K562 (cell line): ENCODE measurements around the gene USP22. TPM values are rescaled to one million over a fixed set of nuclear protein-coding genes. Genes with fewer than 3 reads are reported as not detected.

Experiments
- HDAC8 ChIP-seq: fragments of 450-650 bp; IDR thresholded peaks from 2 replicates; pipeline ENCODE4 v1.6.1; 2016; ENCODE audit warnings: mild to moderate bottlenecking, missing genetic modification characterization, moderate library complexity, missing compliant biosample characterization
- HNRNPUL1 ChIP-seq: fragments of 200-400 bp; formaldehyde crosslinking; IDR thresholded peaks from 2 replicates; pipeline ENCODE4 v1.6.1; 2017; ENCODE audit warnings: low read length
- NEUROD1 ChIP-seq: fragments of 150-350 bp; IDR thresholded peaks from 2 replicates; pipeline ENCODE4 v1.6.1; 2014; ENCODE audit warnings: borderline replicate concordance, low read length, low read depth; ENCODE audit not compliant: partially characterized antibody
- NFIC ChIP-seq: fragments of 450-650 bp; IDR thresholded peaks from 2 replicates; pipeline ENCODE4 v1.6.1; 2017; ENCODE audit warnings: mild to moderate bottlenecking, inconsistent platforms
- RFX1 ChIP-seq: fragments of 450-650 bp; IDR thresholded peaks from 2 replicates; pipeline ENCODE4 v1.6.1; 2016; ENCODE audit warnings: mild to moderate bottlenecking, moderate library complexity
- ZNF282 ChIP-seq: sonication (generic); formaldehyde crosslinking; IDR thresholded peaks from 2 replicates; pipeline ENCODE4 v1.8.1; 2023; ENCODE audit warnings: missing genetic modification reagents
- polyA plus RNA-seq, 8 experiments: library from polyadenylated mRNA; depleted of rRNA in 4 of 8; stranded (reverse) in 5 of 8; unstranded in 3 of 8; fragments of >200 nt; fragmentation: Nextera tagmentation in 2 of 8; fragmentation: Illumina TruSeq in 1 of 8; extraction: Ambion mirVana in 2 of 8; extraction: Trizol in 1 of 8; gene quantifications; 2 replicates each; pipeline versions ENCODE4 v1.2.1 to v1.2.3, GENCODE V29; 2011 to 2014; ENCODE audit warnings: inconsistent platforms in 1 of 8, missing spikeins in 1 of 8
- total RNA-seq, 7 experiments: library from RNA; depleted of rRNA in 6 of 7; stranded (reverse); fragments of >200 nt in 6 of 7; fragmentation: Illumina TruSeq in 2 of 7; extraction: Trizol in 2 of 7; gene quantifications; 2 replicates each; pipeline versions ENCODE4 v1.2.1 to v1.2.3, GENCODE V29; 2011 to 2021; ENCODE audit warnings: low replicate concordance in 1 of 7
- TF ChIP-seq, protein P1 (sequence below): fragments of 250-450 bp; sonication (Bioruptor Pico); IDR thresholded peaks from 2 replicates; pipeline ENCODE4 v1.5.0; 2021; ENCODE audit warnings: mild to moderate bottlenecking, borderline replicate concordance
- TF ChIP-seq, protein P2 (sequence below): fragments of 450-650 bp; IDR thresholded peaks from 2 replicates; pipeline ENCODE4 v1.6.1; 2016
- TF ChIP-seq, protein P3 (sequence below): sonication (generic); formaldehyde crosslinking; IDR thresholded peaks from 2 replicates; pipeline ENCODE4 v1.8.0; 2022; ENCODE audit warnings: missing genetic modification reagents, mild to moderate bottlenecking, moderate library complexity, borderline replicate concordance
- TF ChIP-seq, protein P4 (sequence below): sonication (generic); formaldehyde crosslinking; IDR thresholded peaks from 2 replicates; pipeline ENCODE4 v1.8.0; 2023; ENCODE audit warnings: mild to moderate bottlenecking, missing genetic modification reagents
- TF ChIP-seq, protein P5 (sequence below), 2 experiments: fragments of 450-650 bp; conservative IDR thresholded peaks; 2 replicates each; pipeline ENCODE4 v1.6.1; 2017; ENCODE audit warnings: mild to moderate bottlenecking in 2 of 2, moderate library complexity in 2 of 2
- TF ChIP-seq, protein P6 (sequence below): fragments of 250-450 bp; sonication (Bioruptor Pico); IDR thresholded peaks from 2 replicates; pipeline ENCODE4 v1.5.1; 2021; ENCODE audit warnings: mild to moderate bottlenecking
- TF ChIP-seq, protein P7 (sequence below): sonication (generic); formaldehyde crosslinking; IDR thresholded peaks from 2 replicates; pipeline ENCODE4 v1.9.0; 2022; ENCODE audit warnings: mild to moderate bottlenecking, missing genetic modification reagents

USP22 gene
- total and polyA plus RNA-seq, 9 of the 15 experiments (the other 6 are each of a cell fraction or from before 2014, with no cell fraction given): 6.5 to 113 (median 58.9) TPM

DNA sequence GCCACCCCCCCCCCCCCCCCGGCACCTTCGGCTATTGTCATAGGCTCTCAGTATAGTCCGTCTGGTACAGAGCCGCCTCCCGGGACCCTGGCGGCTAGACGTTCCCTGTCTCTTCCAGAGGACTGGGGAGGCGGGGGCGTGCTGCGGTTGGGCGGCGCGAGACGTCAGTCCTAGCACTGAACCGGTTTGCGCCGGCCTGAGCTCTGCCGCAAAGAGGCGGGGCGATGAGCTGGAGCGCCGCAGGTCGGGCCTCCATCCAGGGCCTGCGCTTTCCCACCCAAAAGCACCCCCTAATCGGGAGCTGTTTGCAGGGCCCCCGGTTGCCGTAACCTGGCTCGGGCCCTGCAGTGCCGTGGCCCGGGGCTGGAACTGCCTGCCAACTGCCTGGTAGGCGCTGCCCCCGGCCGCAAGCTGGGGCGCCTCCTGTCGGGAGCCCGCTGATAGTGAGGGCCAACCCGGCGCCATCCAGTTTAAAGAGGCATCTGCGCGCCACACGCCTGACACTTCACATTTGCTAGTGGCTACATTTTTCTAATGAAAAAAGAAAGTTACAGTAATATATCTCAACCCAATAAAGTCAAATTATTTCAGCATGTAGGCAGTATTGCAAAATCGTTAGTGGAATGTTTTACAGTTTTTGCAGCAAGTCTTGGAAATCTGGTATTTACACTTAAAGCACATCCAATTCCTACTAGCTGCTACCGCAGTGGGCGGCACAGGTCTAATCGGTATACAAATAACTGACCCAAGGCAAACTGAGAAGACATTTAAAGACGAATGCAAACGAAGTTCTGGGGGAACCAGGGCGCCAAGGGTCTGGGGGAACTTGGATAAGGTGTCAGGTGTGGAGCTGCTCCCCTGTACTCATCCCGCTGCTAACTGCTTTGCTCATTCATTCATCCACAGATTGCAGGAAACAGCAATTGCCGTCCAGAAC lies 753 bp upstream of the USP22 start (continued):
- TF ChIP-seq, protein P1, sequence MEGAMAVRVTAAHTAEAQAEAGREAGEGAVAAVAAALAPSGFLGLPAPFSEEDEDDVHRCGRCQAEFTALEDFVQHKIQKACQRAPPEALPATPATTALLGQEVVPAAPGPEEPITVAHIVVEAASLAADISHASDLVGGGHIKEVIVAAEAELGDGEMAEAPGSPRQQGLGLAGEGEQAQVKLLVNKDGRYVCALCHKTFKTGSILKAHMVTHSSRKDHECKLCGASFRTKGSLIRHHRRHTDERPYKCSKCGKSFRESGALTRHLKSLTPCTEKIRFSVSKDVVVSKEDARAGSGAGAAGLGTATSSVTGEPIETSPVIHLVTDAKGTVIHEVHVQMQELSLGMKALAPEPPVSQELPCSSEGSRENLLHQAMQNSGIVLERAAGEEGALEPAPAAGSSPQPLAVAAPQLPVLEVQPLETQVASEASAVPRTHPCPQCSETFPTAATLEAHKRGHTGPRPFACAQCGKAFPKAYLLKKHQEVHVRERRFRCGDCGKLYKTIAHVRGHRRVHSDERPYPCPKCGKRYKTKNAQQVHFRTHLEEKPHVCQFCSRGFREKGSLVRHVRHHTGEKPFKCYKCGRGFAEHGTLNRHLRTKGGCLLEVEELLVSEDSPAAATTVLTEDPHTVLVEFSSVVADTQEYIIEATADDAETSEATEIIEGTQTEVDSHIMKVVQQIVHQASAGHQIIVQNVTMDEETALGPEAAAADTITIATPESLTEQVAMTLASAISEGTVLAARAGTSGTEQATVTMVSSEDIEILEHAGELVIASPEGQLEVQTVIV (CRISPR knock-in tag): no peak
- TF ChIP-seq, protein P2, sequence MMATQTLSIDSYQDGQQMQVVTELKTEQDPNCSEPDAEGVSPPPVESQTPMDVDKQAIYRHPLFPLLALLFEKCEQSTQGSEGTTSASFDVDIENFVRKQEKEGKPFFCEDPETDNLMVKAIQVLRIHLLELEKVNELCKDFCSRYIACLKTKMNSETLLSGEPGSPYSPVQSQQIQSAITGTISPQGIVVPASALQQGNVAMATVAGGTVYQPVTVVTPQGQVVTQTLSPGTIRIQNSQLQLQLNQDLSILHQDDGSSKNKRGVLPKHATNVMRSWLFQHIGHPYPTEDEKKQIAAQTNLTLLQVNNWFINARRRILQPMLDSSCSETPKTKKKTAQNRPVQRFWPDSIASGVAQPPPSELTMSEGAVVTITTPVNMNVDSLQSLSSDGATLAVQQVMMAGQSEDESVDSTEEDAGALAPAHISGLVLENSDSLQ: peak; percentile 92
- no peak for TF ChIP-seq ZNF282
- TF ChIP-seq, protein P3, sequence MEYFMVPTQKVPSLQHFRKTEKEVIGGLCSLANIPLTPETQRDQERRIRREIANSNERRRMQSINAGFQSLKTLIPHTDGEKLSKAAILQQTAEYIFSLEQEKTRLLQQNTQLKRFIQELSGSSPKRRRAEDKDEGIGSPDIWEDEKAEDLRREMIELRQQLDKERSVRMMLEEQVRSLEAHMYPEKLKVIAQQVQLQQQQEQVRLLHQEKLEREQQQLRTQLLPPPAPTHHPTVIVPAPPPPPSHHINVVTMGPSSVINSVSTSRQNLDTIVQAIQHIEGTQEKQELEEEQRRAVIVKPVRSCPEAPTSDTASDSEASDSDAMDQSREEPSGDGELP: peak; percentile 66
- TF ChIP-seq HDAC8 (tag): 0 out of 2 replicates have a peak, but pooled peaks have one; percentile 31
- TF ChIP-seq, protein P4, sequence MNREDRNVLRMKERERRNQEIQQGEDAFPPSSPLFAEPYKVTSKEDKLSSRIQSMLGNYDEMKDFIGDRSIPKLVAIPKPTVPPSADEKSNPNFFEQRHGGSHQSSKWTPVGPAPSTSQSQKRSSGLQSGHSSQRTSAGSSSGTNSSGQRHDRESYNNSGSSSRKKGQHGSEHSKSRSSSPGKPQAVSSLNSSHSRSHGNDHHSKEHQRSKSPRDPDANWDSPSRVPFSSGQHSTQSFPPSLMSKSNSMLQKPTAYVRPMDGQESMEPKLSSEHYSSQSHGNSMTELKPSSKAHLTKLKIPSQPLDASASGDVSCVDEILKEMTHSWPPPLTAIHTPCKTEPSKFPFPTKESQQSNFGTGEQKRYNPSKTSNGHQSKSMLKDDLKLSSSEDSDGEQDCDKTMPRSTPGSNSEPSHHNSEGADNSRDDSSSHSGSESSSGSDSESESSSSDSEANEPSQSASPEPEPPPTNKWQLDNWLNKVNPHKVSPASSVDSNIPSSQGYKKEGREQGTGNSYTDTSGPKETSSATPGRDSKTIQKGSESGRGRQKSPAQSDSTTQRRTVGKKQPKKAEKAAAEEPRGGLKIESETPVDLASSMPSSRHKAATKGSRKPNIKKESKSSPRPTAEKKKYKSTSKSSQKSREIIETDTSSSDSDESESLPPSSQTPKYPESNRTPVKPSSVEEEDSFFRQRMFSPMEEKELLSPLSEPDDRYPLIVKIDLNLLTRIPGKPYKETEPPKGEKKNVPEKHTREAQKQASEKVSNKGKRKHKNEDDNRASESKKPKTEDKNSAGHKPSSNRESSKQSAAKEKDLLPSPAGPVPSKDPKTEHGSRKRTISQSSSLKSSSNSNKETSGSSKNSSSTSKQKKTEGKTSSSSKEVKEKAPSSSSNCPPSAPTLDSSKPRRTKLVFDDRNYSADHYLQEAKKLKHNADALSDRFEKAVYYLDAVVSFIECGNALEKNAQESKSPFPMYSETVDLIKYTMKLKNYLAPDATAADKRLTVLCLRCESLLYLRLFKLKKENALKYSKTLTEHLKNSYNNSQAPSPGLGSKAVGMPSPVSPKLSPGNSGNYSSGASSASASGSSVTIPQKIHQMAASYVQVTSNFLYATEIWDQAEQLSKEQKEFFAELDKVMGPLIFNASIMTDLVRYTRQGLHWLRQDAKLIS (CRISPR knock-in tag): no peak
- TF ChIP-seq, protein P5, sequence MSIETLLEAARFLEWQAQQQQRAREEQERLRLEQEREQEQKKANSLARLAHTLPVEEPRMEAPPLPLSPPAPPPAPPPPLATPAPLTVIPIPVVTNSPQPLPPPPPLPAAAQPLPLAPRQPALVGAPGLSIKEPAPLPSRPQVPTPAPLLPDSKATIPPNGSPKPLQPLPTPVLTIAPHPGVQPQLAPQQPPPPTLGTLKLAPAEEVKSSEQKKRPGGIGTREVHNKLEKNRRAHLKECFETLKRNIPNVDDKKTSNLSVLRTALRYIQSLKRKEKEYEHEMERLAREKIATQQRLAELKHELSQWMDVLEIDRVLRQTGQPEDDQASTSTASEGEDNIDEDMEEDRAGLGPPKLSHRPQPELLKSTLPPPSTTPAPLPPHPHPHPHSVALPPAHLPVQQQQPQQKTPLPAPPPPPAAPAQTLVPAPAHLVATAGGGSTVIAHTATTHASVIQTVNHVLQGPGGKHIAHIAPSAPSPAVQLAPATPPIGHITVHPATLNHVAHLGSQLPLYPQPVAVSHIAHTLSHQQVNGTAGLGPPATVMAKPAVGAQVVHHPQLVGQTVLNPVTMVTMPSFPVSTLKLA (conservative IDR thresholded peaks at IDR 0.05): peak; percentile 56 to 74
- peak; percentile 31; the same call in 1 of the 2 replicates for TF ChIP-seq NFIC
- TF ChIP-seq RFX1: no peak
- no peak for TF ChIP-seq HNRNPUL1
- TF ChIP-seq, protein P6, sequence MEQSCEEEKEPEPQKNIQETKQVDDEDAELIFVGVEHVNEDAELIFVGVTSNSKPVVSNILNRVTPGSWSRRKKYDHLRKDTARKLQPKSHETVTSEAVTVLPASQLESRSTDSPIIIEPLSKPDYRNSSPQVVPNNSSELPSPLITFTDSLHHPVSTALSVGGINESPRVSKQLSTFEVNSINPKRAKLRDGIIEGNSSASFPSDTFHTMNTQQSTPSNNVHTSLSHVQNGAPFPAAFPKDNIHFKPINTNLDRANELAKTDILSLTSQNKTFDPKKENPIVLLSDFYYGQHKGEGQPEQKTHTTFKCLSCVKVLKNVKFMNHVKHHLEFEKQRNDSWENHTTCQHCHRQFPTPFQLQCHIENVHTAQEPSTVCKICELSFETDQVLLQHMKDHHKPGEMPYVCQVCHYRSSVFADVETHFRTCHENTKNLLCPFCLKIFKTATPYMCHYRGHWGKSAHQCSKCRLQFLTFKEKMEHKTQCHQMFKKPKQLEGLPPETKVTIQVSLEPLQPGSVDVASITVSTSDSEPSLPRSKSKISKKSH: no peak
- TF ChIP-seq, protein P7, sequence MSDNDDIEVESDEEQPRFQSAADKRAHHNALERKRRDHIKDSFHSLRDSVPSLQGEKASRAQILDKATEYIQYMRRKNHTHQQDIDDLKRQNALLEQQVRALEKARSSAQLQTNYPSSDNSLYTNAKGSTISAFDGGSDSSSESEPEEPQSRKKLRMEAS: peak; percentile 56
- peak; percentile 38 for TF ChIP-seq NEUROD1
